HFFc6 (cell line): Measurements from ENCODE around the gene TRMT61B. TPM values are rescaled to one million over a fixed set of nuclear protein-coding genes. Genes with fewer than 3 reads are reported as not detected.

Experiments
- DNase-seq: peaks from one replicate; pipeline ENCODE4 v3.0.0-alpha.2; 2018
- H3K27ac Mint-ChIP-seq: 2 replicates; pipeline ENCODE4 v1.8.0; 2020; ENCODE audit warnings: mild to moderate bottlenecking, mixed read lengths
- H3K27me3 Mint-ChIP-seq: 2 replicates; pipeline ENCODE4 v1.8.0; 2021; ENCODE audit warnings: mild to moderate bottlenecking, moderate library complexity, mixed read lengths; ENCODE audit not compliant: insufficient read depth
- H3K36me3 Mint-ChIP-seq: 2 replicates; pipeline ENCODE4 v1.8.0; 2021; ENCODE audit warnings: low read depth, mixed read lengths
- H3K4me1 Mint-ChIP-seq: 2 replicates; pipeline ENCODE4 v1.8.0; 2020; ENCODE audit warnings: low read depth, mixed read lengths
- H3K4me3 Mint-ChIP-seq: 2 replicates; pipeline ENCODE4 v1.8.0; 2020; ENCODE audit warnings: mild to moderate bottlenecking, moderate library complexity, mixed read lengths
- H3K9me3 Mint-ChIP-seq: 2 replicates; pipeline ENCODE4 v1.8.0; 2020; ENCODE audit warnings: mild to moderate bottlenecking, mixed read lengths
- CTCF ChIP-seq: fragments of 200-600 bp; sonication (generic); IDR thresholded peaks from 2 replicates; pipeline ENCODE4 v1.5.0; 2021; ENCODE audit warnings: antibody characterized with exemption, mild to moderate bottlenecking
- total RNA-seq, 6 experiments: library from RNA; stranded (reverse); fragmentation: NEBNext Ultra II Directional; extraction: Animal tissue kit (Norgen Biotek cat#: 25700); gene quantifications; 2 replicates in 1 of 6; 3 replicates in 5 of 6; pipeline ENCODE4 v1.2.3, GENCODE V29; 2021

The TRMT61B gene
- total RNA-seq, 6 experiments from 2014 or later, result 11.3 to 13.9 (median 12.3) TPM

DNA sequence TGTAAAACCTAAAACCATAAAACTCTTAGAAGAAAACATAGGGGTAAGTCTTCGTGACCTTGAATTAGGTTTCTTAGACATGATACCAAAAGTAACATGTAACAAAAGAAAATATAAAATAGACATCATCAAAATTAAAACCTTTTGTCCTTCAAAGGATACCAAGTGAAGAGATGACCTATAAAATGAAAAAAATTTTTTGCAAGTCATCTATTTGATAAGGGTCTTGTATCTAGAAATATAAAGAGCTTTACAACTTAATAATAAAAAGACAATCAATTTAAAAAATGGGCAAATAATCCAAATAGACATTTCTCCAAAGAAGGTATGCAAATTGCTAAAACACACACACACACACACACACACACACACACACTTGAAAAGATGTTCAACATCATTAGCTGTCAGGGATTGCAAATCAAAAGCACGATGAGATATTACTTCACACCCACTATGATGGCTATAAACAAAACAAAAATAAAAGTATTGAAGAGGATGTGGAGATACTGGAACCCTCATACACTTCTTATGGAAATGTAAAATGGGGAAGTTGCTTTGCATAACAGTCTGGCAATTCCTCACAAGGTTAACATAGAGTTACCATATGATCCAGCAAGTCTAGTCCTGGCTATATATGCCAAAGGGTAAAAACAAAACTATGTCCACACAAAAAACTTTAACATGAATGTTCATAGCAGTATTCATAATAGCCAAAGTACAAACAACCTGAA lies 36.2 kb downstream of the TRMT61B start:
- Mint-ChIP-seq H3K4me3 (no peak overlapping the region), H3K27me3 (no peaks in the 10 kb centered on the region), H3K36me3 (no peaks in the 10 kb centered on the region), H3K4me1 (no peaks in the 10 kb centered on the region), H3K27ac (no peak overlapping the region), H3K9me3 (no peaks in the 10 kb centered on the region)
- DNase-seq, result no peak
- TF ChIP-seq CTCF, result no peak

- no peak for DNase-seq
Observed at GRCh38 chr2:28828382-28828781, 41.7 kb downstream of the TRMT61B start.

GRCh38 chr2:28824870-28825269 lies 45.2 kb downstream of the TRMT61B start:
- Mint-ChIP-seq H3K27ac (no peak overlapping the region), H3K4me1 (peaks cover 8% of the 10 kb centered on the region), H3K27me3 (peaks cover 3% of the 10 kb centered on the region; the same call in 1 of the 2 replicates), H3K36me3 (no peaks in the 10 kb centered on the region), H3K4me3 (no peak overlapping the region), H3K9me3 (no peaks in the 10 kb centered on the region)
- no peak for TF ChIP-seq CTCF
- no peak for DNase-seq

More at GRCh38 chr2:28828382-28828781, 41.7 kb downstream of the TRMT61B start:
- Mint-ChIP-seq H3K27ac (no peak overlapping the region), H3K36me3 (no peaks in the 10 kb centered on the region), H3K4me1 (peaks cover 8% of the 10 kb centered on the region), H3K9me3 (no peaks in the 10 kb centered on the region), H3K27me3 (peaks cover 1% of the 10 kb centered on the region; the same call in 1 of the 2 replicates), H3K4me3 (no peak overlapping the region)
- TF ChIP-seq CTCF, result no peak

DNA sequence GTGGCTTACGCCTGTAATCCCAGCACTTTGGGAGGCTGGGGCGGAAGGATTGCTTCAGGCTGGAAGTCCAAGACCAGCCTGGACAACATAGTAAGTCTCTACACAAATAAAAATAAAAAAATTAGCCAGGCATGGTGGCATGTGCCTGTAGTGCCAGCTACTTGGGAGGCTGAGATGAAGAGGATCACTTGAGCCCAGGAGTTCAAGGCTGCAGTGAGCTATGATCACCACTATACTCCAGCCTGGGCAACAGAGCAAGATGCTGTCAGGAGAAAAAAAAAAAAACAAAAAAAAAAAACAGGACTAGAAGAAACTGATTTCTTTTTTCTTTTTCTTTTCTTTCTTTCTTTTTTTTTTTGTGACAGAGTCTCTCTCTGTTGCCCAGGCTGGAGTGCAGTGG lies 45.9 kb downstream of the TRMT61B start:
- Mint-ChIP-seq H3K9me3 (no peaks in the 10 kb centered on the region), H3K27me3 (peaks cover 3% of the 10 kb centered on the region; the same call in 1 of the 2 replicates), H3K36me3 (no peaks in the 10 kb centered on the region), H3K4me3 (no peak overlapping the region), H3K4me1 (peaks cover 8% of the 10 kb centered on the region), H3K27ac (no peak overlapping the region)
- no peak for TF ChIP-seq CTCF
- no peak for DNase-seq

DNA sequence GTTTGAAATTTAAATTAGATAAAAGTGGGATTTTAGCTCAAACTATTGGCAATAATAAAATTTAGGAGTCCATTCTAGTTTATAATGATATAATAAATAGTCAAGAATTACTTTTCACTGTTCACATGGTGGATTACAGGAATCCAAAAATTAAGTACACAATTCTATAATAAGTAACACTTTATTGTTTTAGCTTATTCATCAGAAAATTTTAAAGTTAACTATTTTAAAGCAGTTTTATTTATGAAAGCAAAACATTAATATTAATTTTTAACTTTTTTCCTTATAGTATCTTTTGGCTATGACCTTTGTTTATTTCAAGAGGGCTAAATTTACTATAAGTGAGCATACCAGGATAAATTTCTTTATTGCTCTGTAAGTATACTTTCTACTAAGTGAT lies 48.1 kb downstream of the TRMT61B start:
- no peaks in the 10 kb centered on the region for H3K9me3 Mint-ChIP-seq
- no peak overlapping the region for H3K4me3 Mint-ChIP-seq
- no peak overlapping the region for H3K27ac Mint-ChIP-seq
- TF ChIP-seq CTCF, result no peak
- H3K36me3 Mint-ChIP-seq, result no peaks in the 10 kb centered on the region
- no peaks in the 10 kb centered on the region for H3K4me1 Mint-ChIP-seq
- peaks cover 3% of the 10 kb centered on the region; the same call in 1 of the 2 replicates for H3K27me3 Mint-ChIP-seq
- DNase-seq, result no peak
